HL-60/S4 (cell line): Measurements from ENCODE around the gene GMDS.
"Not testable (repeated sequence)": the region's sequence is repeated elsewhere in the genome, so short reads cannot be mapped to it uniquely, and the experiment has no call there.

Experiments used
- in situ Hi-C: fragments of 300-500 bp; cut with MboI; formaldehyde crosslinking; loops from 2 replicates; pipeline ENCODE4 v1.14.3; 2022; ENCODE audit warnings: low sequenced_read_pairs

Gene GMDS

DNA sequence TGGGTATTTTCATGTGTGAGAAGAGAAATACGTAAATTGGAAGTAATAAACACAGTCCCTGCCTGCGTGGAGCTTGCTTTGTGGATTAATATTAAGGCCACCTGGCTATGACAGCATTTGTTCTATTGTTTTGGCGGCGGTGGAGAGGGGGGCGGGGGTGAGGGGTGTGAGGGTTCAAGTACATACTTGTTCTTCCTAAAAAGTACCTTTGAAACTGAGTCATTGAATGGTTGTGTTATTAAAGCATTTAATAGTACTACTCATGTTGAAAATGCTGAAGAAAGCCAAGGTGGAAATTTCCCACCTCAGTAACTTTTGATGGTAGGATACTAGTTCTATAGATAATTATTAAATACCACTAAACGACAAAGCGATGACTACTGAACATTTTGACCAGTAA lies 540.7 kb downstream of the GMDS start:
- in situ Hi-C loops: no loop called here

DNA sequence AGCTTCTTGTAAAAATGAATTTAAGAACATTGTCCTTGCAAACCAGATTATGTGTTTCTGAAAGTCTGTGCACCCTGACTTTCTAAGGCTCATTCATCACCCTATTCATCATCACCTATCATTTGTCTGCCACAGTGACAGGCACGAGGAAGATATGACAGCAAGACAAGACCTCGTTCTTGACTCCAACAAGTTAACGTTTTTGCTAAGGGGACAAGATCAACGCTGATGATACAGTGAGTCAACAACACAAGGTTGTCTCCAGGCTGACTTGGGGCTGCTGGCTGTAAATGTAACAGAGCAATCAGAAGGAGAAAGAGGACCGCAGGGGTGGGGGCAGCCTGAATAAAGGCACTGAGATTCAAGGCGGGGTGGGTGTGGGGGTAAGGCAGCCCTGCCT lies 541.5 kb downstream of the GMDS start:
- in situ Hi-C loops: no loop called here

DNA sequence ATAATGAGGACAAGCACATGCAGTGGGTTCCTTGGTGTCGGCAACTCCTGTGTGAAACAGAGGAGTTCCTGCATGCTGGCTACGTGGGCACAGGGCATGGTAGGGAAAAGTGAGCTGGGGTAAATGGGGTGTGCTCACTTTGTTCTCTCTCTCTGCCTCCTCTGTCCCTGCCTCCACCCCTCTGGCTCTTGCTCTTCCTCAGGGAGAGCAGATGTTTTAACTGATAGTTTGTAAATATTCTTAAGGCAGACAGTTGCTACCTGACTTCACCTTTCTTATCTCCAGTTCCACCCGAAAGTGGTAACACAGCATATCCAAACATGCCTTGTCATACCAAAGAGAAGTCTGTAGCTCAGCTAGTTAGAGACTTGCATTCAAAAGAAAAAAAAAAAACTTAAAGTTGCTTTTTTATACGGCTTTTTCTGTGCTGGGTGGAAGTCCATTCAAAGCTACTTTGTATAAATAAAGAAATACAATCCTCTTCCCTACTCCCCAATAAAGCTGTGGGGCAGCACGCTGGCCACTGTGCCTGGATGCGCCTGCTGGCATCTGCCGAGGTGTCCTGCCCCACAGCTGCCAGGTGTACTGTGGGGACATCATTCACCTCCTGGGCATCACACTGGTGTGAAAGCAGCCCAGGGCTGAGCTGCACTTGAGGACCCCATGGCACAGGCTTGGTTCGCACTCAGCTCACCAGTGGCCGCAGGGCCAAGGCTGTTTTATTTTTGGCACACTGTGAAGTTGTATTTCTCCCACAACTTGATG lies 542.1 kb downstream of the GMDS start:
- in situ Hi-C loops: no loop called here

DNA sequence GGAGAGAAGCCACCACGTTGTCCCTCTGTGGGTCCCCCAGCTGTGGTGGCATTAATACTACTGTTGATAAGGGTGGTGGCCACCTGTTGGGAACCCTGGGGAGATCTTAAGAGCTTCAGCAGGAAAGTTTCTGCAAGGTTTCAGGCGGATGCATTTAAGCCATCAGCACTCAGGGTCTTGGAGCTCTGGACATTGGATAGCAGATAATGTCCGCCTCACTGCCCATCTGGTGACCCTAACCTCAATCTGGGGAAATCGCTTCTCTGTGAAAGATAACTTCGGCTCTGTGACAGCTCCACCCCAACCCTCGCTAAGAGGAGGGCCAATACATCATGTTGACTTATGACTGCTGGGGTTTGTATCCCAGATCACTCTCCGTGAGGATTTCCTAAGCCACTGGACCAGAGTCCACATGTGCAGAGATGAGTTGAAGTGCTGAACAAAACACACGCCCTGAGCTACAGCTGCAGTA lies 542.8 kb downstream of the GMDS start:
- in situ Hi-C loops: no loop called here

DNA sequence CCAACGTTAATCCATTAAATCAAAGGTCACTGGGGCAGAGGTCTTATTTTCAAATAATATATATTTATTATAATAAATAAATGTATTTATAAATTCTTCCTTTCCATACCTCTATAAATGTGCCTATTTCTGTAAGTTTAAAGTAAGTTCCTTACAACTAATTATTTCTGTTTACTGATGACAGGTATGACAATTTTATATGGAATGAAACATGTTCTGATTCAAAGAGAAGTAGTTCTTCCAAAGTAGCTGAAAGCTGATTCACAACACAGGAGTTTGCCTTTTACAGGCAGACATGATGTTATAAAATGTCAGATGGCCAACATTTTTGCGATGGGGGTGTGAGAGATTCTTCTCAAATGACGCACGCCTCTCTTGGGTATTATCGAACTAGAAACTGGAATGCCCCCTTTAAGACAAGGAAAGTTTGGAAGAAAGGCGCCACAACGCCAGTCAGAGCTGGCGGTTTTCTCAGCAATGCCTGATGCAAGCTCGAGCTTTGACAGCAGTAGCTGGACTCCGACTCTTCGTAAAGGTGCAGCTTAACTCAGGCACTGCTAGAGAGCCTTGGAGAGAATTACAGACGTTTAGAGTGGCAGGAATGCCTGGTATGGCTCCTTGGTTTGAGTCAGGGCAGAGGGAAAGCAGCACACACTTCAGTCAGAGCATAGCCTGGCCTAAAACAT lies 543.6 kb downstream of the GMDS start:
- in situ Hi-C loops: no loop called here

DNA sequence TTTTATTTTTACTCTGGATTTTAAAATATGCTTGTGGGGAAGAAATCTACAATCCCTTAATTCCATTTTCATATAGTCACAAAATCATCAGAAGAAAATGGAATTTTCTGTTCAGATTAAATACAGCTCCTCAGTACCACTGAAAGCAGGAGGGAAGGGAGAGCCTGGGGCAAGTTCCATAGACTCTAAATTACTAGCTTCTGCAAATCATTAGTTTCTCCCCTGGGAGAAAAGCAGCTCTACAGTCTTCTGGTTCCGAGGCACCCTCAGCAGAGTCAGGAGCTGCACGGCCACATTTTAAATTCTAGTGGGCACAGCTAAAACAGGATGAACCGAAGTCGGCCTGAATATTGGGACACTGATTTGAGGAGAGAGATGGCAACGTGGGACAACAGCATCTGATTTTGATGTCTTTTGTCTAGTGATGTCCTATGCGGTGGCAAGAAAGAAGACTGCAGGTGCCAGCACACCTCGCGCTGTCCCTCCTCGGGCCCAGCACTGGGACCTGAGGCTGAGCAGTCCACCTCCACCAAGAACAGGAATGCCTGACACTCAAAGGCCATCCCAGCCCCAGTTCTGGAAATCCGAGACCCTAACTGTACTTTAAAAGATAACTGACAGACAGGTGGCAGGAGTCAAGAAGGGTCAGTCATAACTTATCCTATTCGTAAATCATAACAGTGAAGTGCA lies 545.0 kb downstream of the GMDS start:
- in situ Hi-C loops: no loop called here

DNA sequence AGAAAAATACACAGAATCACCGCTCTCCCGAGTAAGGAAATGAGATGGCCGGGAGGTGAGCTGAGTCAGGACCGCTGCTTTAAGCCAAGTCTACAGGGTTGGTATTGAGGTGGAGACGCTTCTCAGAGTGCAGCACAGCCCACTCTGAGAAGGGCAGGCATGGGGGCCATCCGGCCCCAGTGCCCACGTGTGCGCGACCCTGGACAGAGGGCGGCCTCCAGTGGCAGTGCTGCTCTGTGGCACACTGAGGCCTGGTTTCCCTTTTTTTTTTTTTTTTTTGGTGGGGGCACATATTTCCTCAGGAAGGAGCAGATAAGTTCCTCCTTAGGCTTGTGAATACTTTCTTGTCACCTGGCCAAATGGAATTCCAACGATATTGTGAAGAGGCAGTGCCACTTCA lies 546.9 kb downstream of the GMDS start:
- in situ Hi-C loops: no loop called here

DNA sequence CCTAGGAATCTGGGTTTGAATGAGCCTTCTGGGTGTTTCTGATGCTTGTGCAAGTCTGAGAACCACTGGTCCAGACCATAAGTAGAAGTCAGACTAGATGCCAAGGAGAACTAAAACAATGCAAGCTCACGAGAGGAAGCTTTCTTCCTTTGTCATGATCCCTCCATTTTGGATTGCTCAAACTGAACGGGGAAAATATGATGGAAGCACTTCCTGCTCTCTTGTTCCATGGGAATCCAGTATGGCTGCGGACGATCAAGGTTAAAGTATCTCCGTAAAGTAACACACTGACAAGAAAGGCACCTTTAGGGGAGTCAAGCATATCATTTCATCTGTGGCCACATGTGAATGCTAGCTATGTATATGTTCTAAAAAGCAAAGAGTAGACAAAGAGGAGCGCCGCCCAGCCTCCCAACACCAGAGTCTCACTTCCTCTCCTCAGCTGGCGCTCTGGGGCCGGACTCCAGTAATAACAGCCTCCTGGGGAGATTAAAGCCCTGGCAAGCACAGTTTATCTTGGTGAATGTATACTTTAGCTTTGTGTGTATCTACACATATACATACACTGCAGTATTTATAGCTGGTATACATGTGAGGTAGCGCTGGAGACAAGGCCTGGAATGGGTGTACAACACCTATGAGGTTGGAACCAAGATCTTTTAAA lies 547.6 kb downstream of the GMDS start:
- in situ Hi-C loops: no loop called here

DNA sequence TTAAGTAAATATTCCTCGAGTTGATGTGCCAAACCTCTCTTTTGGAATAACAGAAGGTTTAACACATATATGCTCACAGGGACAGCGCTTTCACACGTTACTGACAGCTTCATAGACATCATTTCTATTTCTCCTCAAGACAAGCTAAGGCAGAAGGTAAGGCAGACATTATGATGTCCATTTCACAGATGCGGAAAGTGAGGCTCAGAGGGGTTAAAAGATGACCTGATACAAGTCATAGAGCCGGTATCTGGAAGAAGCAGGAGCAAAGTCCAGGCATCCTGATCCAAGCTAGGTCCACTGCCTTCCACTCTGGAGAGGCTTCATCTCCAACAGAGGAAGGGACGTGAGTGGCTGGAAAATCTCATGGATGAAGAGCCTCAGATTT lies 548.9 kb downstream of the GMDS start:
- in situ Hi-C loops: no loop called here

DNA sequence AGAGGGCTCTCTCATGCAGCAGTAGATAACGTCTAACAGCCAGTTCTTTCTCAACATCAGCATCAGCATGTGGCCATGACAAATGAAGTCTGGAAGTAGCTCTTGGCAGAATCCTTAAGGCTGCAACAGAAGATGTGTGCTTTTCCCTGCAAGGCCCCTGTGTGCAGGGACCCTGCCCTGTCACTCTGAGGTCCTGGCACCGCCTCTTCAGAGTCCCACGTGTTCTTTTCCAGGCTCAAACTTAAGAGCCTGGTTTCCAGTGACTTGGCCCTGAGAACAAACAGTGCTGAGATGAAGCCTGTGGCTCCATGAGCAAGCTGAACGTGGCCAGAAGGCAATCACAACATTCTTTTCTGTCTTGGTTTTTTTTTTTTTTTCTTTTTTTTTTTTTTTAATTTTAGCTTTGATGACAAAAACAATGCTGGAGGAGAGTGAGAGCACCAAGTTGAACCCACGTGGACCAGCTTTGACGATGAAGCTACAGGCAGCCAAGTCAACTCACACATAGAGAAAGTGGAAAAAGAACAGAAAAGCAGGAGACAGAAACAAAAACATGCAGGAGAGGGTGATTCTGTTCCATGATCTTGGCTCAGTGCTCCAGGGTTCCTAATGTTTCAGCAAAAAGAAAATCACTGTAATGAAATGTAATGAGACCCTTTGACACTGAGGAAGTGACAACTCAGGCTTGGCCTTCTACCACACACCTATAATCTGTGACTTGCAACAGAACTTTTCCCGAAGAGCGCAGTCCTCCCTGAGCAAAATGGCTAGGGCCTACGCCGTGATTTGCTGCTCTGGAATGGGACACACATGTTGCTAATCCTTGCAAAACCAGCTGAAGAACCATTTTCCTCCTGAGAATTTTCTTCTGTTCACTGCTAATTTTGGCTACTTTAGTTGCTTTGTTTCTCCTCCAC lies 549.6 kb downstream of the GMDS start:
- in situ Hi-C loops: no loop called here

DNA sequence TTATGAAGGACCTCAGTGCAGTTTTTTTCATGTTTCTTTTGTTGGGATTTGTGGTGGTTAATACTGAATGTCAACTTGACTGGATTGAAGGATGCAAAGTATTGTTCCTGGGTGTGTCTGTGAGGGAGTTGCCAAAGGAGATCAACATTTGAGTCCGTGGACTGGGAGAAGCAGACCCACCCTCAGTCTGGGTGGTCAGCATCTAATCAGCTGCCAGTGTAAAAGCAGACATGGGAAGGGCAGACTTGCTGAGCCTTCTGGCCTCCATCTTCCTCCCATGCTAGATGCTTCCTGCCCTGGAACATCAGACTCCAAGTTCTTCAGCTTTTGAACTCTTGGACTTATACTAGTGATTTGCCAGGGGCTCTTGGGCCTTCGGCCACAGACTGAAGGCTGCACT lies 553.6 kb downstream of the GMDS start:
- in situ Hi-C loops: not testable (repeated sequence)

DNA sequence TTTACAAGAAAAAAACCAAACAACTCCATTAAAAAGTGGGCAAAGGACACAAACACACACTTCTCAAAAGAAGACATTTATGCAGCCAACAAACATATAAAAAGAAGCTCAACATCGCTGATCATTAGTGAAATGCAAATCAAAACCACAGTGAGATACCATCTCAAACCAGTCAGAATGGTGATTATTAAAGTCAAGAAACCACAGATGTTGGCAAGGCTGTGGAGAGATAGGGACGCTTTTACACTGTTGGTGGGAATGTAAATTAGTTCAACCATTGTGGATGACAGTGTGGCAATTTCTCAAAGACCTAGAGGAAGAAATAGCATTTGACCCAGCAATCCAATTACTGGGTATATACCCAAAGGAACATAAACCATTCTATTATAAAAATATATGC lies 554.7 kb downstream of the GMDS start:
- in situ Hi-C loops: not testable (repeated sequence)

DNA sequence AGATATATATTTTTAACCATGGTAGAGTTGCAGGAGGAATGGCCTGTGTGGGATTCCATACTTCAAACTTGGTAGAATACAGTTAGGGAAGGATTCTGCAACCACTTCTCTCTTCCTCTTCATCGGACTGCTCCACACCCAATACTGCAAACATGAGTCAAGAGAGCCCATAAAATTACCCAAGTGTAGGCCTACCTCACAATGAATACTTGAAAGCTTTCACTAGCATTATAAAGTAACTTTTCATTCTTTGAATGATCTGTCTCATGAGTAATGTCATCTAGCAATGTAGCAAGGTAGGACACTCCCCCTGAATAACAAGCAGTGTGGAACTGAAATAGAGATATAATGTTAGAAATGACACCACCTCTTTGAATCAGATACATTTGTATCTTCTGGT lies 556.3 kb downstream of the GMDS start:
- in situ Hi-C loops: no loop called here

DNA sequence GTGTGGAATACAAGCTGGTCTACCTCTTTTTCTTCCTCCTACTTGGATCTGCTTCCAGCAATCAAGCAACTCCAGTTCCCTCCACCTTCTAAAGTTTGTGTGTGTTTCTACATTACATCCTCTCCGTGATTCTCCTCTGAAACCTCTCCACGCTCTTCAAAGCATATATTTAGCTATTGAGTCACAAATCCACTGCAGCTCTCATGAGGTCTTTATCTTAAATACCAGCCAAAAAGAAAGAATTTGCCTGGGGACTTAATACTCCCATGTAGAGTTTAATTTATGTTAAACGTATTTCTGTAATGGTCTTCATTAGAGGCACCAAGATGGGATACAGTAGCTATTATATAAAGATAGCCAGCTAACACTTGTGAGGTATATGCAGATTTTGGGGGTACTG lies 557.0 kb downstream of the GMDS start:
- in situ Hi-C loops: no loop called here

DNA sequence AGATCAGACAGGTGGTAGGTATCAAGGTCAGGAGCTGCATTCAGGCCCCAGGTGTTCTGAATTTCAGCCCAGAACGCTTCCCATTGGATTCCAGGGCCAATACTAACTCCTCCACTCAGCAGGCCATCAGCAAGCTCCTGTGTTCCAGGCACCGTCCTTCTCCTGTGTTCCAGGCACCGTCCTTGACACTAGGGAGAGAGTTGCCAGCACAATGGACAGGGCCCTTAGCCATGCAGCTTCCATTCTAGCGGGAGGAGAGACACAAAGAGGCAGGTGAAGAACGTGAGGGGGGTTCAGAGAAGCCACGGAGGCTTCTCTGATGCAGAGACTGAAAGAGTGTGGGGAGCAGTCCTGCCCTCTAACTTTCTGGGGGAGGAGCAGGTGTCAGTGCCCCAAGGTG lies 558.0 kb downstream of the GMDS start:
- in situ Hi-C loops: no loop called here

DNA sequence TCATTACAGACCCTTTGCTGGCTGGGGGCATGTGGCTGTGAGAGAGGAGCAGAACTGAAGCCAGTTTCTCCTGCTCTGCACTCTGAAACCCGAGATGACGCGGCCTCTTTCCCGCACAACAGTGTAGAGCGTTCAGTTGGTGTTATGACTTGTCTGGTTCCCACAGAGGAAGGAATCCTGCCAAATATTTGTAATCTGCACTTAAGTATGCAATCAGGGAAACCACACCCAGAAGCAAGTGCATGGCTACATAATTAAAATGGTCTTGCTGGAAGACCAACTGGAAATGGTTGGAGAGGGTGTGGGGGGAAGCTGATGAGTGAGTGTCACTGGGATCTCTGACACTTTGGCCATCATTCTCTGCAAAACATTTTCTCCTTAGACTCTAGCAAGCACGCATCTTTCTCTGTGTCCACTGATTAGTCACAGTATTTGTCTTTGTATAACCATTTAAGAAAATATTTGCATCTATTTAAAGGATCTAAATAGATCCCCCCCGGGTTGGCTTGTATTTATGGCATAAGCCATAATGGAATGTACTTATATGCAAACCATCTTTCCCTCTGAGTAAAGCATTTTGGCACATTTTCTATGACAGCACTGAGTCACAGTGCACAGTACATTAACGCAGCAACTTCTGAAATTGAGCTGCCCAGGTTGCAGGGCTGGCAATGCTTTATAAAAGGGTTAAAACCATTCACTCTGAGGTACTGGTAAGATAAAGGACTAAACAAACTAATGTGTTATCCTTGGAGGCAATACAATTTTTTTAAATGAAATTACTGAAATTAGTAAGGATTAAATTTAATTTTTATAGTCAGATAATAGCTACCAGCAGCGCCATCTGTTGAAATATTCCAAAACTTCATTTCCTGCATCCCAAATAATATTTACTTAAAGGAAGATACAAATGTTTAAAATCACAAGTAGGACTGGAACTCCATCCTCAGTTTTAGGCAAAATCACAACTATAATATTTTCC lies 559.0 kb downstream of the GMDS start:
- in situ Hi-C loops: no loop called here

DNA sequence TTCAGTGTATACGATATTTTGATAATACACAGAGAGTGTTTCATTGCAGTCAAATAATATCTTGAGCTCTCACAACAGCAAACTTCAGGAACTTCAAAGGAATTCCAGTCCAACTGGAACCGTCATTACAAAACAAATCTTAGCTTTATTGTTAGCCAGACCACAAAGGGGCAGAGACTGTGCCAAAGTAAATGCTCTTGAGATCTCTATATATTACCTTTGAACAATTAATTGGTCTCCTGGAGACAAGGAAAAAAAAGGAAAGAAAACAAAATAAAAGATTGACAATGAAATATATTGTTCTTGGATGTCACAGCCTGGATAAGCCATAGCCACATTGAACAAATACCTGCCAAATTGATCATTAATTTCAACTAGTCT lies 565.7 kb downstream of the GMDS start:
- in situ Hi-C loops: no loop called here

DNA sequence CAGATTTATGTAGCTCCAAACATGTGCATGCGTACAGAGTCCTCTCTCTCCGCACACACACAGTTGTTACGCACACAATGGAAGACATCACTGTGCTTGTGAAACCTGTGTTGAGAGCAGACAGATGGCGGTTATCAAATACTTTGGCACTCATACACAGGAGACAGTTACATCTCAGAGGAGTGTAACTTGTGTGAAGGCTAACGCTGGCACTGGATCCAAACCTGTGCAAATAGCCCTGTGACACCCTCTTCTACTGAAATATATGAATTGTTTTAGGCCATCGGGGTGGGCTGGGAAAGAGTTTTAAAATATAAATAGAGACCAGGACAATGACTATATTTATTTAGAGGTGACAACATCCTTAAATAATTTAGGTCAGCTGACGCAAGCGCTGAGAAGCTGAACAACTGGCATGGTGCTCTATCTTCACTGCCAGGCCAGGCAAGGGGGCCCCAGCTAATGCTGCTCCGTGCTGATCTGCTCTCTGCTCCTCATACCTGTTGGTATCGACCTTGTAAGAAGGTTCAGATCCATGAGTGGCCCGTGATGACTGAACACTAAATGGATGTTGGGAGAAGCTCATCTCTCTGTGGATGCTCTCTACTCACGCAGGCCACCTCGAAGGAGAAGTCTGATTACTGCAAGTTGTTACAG lies 566.2 kb downstream of the GMDS start:
- in situ Hi-C loops: no loop called here

DNA sequence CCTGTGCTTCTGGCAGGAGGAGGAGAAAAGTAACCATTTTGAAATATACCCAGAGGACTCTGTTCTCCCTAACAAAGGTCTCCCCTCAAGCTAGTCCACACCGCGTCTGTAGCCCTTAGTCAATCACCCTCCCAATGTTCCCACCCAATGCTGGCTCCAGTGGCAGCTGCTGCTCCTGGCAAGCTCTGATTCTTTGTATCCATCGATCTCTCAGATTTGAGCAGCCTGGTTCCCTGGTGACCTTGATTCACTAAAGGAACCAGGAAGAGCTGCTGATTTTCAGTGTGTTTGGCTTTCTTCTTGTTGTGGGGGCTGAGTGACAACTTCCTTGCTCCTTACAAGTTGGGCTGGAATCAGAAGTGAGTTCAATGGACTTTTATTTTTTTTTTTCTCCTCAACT lies 567.2 kb downstream of the GMDS start:
- in situ Hi-C loops: no loop called here
